Stimulated activated CD4-positive, alpha-beta T cell treated with anti-CD3 and anti-CD28 coated beads, TNF-alpha, amount 100 ng/mL, for 24 hours (primary cell): Measurements from ENCODE around the gene GLP1R.

Source experiments
- DNase-seq, 3 experiments: peaks; one replicate each; pipeline ENCODE4 v3.0.0-alpha.2; 2020; ENCODE audit warnings: low read depth in 3 of 3

Gene GLP1R

DNA sequence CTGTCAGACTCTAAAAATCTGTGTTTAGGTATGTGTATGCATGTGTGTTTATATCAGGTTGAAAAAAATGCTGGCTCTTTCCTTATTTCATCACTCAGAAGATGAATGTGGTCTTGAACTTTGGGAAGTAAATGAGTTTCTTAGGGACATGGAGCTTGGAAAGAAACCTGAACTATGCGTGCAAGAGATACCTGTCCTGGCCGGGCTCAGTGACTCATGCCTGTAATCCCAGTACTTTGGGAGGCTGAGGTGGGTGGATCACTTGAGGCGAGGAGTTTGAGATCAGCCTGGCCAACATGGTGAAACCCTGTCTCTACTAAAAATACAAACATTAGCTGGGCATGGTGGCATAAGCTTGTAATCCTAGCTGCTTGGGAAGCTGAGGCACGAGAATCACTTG is 4.4 kb upstream of the GLP1R start:
- DNase-seq: no peak

DNA sequence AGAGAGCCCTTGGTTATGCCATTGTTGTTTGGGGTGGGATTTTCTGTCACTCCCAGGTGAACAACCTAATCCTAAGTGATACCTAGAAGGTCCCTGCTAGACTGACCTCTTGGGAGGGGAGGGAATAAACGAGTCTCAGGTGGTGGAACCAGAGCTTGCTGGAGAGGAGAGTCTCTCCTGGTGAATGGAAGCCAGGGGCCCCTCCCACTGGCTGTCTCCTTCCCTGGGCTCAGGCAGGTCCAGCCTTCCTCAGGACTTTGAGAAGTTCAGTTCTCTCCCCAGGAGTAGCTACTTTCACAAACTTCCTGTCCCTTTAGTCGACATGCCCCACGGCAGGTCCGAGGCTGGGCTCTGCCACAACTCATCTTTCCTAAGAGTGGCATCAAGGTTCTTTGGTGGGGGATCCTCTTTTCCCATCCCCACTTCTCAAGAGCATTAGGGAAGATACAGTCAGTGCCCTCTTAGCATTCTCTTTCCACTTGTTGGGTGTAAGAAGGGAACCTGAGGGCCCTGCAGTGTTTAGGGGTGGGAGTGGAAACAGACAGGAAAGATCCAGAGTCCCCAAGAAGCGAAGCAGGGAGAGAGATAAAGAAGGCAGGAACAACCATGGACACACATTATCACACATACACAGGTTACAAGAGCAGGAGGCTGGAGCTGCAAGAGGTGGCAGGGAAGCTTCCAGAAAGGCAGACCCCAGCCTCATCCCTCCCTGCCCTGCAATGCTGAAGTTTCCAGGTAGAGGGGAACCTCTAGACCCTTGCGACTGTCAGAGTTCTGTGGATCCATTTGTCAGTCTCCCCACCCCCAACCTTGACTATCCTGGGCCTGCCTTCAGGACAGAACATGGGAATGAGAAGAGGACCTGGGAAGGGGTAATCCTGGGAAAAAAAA is 900 bp upstream of the GLP1R start:
- DNase-seq: no peak

DNA sequence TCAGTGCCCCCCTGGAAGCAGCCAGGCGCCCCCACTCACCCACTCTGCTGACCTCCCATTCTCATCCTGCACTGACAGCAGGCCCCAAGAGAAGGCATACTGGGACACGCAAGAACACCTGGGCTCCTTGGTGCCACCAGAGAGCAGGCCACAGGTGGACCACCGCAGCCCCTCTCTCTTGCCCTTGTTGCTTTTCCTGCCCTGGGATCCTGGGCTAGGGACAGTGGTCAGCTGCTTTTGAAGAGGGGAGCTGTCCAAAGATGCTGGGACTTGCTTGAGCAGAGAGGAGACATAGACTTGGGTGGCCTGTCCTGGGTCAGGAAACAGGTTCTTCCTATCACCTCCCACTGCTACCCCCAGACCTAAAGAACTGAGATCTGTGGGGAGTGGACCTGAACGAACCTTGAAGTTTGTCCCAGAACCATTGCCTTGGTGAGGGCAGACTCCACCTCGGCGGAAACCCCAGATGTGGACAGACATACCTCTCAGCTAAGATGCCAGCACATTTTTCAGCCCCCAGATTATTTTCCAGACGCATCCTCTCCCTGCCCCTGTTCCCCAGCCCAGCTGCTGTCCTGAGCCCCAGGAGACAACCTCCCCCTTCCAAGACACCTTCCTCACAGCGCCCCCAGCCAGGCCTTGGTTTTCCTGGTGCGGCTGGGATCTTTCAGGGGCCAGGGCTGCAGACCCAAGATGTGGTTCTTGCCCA is 1.1 kb downstream of the GLP1R start:
- DNase-seq: no peak

DNA sequence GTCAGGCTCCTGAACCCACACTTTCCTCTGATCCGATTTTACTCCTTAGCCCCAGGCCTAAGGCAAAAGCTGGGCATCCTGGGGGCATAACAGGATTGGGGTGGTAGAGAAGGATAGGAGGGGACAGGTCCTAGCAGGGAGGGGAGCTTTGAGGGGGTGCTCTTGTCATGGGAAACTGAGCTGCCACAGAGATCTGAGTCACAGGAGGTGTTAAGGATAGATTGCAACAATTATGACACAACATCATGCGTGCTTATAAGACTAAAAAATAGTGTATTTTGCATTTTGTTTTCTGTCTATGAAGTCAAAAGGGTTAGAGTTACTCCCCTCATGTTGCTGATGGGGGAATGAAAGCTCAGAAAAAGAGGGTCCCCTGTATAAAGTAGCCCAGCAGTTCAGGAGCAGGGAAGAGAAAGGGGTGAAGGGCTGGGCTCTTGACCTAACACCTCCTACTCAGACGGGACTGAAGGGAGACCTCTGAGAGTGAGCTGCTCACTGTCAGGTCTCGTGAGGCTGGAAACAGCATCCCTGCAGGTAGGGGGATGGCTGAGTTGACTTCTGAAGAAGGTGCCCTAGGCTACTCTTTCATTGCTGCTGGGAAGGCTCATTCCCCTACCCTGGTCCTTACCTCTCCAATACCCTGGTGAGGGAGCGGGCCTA is 2.0 kb downstream of the GLP1R start:
- DNase-seq: no peak

DNA sequence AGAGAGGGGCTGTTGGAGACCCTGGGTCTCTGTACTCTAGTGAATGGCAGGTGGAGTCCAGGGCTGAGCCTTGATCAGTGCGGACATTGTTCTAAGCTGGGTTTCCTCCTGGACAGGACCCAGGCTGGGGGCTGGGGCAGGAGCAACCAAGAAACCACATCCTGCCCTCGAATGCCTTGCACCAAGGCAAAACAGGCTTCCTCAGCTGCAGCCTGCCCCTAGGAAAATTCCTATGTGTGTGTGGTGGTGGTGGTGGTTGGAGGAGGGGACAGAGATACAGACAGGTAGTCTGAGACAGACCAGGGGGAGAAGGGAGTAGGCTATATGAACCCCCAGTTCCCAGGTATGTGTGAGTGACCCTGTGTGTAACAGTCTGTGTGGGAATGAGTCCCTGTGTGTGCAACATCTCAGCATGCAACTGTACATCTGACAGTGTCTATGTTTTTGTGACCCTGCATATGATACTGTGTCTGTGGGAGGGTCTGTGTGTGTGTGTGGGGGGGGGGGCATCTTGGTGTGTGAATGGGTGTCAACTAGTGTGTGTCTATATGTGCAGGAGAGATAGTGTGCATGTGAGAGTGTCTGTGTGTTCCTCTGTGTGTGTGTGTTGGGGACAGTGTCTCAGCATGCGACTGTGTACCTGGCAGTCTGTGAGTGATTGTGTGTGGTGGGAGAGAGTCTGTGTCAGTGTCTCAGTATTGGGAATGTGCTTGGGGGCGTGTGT is 3.0 kb downstream of the GLP1R start:
- no peak for DNase-seq

DNA sequence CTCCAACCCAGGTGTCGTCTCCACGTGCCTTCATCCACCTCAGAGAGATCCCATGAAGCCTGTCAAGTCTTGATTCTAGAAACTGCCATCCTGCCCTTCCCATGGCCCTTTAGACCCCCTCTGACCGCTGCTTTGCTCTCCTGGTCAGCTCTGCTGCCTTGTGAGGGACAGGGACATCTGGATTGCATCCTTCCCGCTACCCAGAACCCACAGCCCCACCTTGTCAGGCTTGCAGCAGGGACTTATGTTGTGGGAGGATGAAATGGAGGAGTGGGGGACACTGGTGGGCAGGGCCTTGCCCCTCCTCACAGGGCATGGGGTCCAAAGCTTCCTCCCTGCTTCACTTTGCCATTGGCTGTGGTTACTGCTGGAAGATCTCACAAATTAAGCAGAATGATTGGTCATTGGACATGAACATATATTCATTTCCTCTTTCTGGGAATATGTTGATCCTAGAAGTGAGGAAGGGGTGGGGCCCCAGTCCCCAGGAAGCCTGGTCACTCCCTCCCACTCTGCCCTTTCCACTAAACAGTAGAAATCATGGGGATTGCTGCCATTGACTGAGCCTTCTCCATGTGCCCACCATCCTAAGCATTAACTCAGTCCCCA is 4.5 kb downstream of the GLP1R start:
- no peak for DNase-seq

DNA sequence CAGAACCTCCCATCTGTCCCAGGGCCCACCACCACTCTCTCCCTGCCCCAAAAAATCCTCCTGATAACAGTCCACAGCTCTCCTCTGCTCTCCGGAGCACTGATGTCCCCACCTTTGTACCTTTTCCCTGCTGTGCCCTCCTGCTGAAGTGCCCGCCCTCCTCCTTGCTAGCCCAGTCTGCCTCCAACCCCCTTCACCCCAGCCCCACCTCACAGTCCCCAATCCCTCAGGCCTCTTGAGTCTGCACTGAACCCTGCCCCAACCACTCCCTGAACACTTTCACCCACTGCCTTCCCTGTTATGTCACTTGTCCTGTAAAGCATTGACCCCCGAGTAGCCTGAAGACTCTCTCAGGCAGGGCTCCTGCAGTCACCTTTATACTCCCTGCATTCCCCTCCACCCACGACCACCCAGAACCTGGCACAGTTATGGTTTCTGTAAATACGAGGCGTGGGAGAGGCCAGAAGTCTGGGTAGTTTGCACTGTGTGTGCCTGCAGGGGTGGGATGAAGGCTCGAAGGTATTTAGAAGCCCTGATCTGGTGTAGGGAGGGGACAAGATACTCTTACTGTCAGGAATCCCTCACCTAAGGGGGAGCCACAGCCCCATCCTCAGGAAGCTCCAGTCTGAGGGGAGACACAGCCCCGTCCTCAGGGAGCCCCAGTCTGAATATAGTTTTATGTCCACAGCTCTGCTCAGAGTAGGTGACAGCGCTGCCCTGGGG is 5.4 kb downstream of the GLP1R start:
- no peak for DNase-seq

DNA sequence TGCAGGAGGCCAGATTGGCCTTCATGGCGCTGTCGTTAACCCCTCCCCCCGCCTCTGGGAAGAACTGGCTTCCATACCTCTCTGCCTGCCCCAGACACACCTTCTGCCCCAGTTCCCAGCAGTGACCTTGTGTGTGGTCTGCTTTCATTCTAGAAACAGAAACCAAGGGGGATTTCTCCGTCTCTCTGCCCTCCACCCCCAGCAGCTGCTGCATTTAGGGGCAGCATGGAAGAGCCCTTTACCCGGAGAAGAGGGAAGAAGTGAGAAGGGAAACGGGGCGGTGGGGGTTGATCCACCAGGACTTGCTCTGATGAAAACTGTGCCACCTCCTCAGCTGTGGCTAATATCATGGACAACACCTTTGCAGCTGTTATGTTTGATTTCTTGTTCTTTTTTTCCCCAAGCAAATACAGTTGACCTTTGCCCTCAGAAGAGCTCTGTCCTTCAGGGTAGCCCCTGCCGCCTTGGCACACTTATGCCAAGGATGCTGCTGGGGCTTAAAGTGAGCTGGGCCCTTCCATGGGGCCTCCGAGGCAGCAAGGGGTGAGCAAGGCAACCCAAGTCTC is 6.1 kb downstream of the GLP1R start:
- no peak for DNase-seq

DNA sequence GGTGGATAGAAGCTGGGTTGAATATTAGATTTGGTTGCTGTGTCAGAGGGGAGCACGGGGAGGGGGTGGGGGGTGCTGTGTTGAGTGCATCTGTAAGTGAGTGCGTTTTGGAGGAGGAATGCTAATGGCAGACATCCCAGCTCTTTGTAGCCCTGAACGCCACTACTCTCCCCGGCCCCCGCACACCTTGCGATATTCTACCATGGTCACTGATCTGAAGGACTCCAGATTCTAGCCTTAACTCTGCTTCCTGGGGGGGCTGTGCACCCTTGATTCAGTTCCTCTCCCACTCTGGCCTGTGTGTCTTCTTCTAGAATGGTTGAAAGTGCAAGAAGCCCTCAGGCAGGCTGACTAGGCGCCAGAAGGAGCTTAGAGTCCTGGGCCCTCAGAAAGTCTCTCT is 7.1 kb downstream of the GLP1R start:
- no peak for DNase-seq

DNA sequence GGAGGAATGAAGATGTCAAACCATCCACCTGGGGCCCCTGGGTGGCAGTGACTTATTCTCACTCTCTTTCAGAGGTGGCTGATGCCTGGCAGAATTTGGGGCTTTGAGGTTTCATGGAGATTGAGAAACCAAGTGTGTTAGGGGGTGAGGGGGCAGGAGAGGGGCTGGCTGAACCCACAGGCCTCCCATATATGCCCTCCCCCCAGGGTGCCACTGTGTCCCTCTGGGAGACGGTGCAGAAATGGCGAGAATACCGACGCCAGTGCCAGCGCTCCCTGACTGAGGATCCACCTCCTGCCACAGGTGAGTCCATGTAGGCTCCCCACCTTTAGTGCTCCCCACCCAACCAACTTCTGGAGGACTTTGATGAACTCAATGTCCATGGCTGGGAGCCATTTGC is 7.6 kb downstream of the GLP1R start:
- no peak for DNase-seq

DNA sequence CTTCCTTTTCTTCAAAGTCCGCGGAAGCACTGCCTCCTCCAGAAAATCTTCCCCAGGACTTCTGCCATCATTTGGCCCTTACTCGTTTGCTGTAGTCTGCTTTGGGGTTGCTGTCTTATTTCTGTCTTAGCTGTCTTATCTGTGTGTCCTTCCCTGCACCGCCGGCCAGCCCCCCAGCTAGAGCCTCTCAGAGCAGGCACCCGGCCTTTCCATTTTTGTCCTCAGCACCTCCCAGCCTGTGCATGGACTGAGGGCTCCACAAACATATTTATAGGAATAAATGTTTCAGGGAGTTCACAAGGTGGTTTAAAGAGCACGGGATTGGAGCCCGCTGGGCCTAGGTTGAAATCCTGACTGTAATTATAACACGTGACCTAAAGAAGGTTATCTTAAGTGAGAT is 8.1 kb downstream of the GLP1R start:
- DNase-seq: no peak

DNA sequence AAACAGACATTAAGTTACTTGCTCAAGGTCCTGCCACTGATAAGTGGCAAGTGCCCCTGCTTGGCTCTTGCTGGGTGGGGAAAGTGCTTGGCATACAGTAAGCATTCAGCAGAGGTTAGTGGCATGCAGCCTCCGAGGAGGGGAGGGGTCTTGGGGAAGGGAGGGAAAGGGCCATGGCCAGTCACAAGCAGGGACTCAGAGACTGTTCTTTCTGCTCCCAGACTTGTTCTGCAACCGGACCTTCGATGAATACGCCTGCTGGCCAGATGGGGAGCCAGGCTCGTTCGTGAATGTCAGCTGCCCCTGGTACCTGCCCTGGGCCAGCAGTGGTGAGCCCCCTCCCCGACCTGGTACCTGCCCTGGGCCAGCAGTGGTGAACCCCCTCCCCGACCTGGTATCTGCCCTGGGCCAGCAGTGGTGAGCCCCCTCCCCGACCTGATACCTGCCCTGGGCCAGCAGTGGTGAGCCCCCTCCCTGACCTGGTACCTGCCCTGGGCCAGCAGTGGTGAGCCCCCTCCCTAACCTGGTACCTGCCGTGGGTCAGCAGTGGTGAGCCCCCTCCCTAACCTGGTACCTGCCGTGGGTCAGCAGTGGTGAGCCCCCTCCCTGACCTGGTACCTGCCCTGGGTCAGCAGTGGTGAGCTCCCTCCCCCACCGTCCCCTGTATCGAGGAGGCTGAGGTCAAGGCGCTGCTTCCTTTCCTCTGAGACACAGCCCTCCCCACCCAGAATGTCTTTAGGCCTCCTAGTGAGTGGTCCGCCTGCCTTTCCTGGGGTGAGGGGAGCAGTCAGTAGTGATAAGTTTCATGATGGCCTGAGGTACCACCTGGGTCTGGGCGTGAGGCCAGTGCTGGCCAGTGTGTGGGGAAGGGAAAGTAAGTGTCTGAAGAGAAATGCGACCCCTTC is 8.9 kb downstream of the GLP1R start:
- DNase-seq: no peak

DNA sequence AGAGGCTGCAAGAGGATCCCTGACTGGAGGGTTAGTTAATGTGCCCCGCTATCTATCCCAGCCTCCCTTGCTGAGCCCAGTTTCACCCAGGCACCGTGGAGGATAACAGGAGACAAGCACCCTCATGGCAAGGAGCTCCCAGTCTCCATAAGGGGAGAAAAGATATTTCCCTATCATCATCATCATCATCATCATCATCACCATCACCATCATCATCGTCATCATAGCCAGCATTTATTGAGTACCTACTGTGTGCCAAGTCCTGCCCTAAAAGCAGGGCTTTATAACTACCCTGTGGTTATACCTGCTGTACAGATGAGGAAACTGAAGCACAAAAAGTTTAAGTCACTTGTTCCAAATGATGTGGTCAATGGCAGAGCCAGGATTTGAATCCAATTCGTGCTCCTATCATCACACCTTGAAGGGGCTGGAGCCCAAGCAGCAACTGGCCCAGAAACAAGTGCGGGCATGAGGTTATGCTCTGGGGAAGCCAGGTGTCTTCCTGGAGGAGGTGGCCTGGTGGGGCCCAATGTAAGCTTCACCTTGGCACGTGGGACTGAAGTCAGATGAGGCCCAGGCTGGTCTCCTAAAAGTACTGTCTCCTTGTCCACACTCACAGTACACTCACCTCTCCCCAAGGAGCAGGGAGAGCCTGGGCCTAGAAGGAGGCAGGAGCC is 10.0 kb downstream of the GLP1R start:
- no peak for DNase-seq

DNA sequence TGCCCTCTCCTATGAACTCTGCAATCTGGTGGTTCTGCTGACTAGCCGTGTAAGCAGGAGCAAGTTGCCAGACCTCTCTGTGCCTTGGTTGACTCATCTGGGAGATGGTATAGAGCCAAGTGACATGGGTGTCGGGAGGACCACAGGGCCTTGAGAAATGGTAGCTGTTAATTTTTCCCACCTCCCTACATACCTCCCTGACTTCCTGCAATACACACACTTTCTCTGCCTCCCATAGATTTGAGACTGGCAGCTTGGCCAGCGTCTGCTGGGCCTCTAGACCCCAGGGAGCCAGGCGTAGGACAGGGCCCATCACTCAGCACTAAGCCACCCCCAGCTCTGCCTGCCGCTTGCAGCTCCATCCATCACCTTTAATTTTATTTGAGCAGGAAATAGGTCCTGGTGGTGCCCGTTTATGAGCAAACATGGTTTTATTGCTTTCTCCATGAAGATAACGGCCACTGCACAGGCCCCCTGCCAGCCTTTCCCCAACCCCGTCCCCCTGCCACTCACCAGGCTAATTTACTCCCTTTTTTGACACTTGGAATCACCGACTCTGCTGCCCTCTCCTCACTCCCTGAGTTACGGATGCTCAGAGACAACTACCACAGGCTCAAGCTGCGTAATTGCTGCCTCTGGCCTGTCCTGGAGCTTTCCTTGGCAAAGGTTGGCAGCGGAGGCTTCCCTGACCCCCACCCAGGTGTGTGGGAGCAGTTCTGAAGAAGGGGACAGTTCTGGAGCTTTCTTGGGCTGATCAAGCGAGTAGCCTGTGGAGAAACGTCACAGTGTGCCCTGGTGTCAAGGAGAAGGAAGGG is 11.1 kb downstream of the GLP1R start:
- no peak for DNase-seq

DNA sequence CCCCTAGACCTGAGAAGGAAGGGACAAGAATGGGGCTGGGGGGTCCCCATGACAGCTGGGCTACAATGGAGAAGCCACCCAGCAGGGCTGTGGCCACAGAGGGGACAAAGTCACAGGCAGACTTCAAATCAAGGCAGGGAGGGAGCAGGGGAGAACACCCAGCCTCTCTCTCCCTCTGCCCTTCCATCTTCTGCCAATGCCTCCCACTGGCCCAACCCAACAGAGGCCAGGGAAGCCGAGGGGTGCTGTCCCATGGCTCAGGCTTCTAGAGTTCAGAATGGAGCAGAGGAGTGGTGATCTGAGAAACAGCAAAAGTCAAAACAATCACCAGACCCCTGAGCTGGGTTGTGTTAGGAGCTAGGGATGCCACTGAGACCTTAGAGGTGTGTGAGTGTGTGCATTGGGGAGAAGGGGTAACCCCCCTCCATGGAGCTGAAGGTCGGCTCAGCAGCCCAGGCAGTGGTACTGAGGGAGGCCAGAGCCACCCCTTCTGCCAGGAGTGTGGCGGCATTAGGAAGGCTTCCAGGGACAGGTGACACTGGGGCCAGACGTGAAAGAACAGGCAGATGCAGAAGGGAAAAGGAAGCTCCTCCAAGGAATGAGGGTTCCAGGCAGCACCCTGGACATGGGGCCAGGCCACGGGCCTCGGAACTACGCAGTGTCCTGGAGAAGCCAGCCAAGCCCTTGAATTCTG is 12.0 kb downstream of the GLP1R start:
- DNase-seq: no peak

DNA sequence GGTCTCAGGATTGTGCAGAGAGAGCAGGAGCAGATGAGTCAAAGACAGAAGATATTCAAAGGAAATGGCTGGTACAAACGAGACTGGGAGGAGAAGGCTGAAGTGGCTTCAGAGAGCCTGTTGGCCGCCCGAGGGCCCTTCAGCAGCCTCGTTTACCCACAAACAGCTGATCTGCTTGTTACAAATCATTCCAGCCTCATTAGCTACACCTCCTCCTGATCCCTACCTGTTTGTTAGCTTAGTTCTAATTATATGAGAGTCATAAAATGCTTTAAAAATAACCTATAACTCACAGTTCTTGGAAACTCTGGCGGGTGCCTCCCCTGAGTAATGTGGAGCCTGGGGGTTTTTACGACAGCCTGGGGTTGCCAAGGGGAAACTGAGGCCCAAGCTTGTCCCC is 12.6 kb downstream of the GLP1R start:
- DNase-seq: no peak

DNA sequence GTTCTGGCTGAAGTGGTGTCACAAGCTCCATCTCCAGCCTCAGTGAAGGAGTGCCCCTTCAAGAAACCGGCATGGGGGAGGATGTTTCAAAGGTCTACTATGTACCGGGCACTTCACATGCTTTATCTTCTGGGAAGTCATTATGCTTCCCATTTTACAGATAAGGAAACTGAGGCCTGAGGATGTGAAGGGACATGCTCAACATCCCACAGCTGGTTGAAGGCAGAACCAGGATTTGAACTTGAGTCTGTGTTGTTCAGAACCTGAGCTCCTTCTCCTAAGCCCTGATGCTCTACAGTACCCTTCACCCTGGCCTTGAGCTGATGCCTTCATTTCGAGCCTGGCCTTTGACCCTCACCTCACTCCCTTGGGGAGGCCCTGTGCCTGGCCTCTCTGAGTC is 13.0 kb downstream of the GLP1R start:
- no peak for DNase-seq
